Measurements from ENCODE around the gene RASSF4.

Gene RASSF4

GRCh38 chr10:44959247-44960087 is at the start of gene RASSF4:
TSS of gene RASSF4 (plus strand) at chr10:44959802. CDS start at chr10:44970203, 10,401 bp downstream.
- DNase-seq (ENCODE audit: low read depth in 2 of 3, low spot score in 2 of 3), result peak; percentile 77 to 81 (median 78)

- no peak for DNase-seq (ENCODE audit: low read depth in 2 of 3, low spot score in 2 of 3)
Measured at GRCh38 chr10:44909910-44910309, 49.7 kb upstream of the RASSF4 start.

GRCh38 chr10:44910602-44911001 is 49.0 kb upstream of the RASSF4 start:
- no peak for DNase-seq (ENCODE audit: low read depth in 2 of 3, low spot score in 2 of 3)

GRCh38 chr10:44911081-44911540 is 48.5 kb upstream of the RASSF4 start, which contains the start of gene TMEM72:
TSS of gene TMEM72 (plus strand) at chr10:44911337. CDS start at chr10:44911513, 176 bp downstream.
- DNase-seq (ENCODE audit: low read depth in 2 of 3, low spot score in 2 of 3), result no peak

- no peak for DNase-seq (ENCODE audit: low read depth in 2 of 3, low spot score in 2 of 3)
Measured at GRCh38 chr10:44911951-44912350, 47.7 kb upstream of the RASSF4 start.

- no peak for DNase-seq (ENCODE audit: low read depth in 2 of 3, low spot score in 2 of 3)
Measured at GRCh38 chr10:44913350-44914081, 46.1 kb upstream of the RASSF4 start.

- no peak for DNase-seq (ENCODE audit: low read depth in 2 of 3, low spot score in 2 of 3)
Measured at GRCh38 chr10:44914891-44915290, 44.7 kb upstream of the RASSF4 start.

GRCh38 chr10:44916429-44916828 is 43.2 kb upstream of the RASSF4 start:
- no peak for DNase-seq (ENCODE audit: low read depth in 2 of 3, low spot score in 2 of 3)

- no peak for DNase-seq (ENCODE audit: low read depth in 2 of 3, low spot score in 2 of 3)
Measured at GRCh38 chr10:44917848-44918247, 41.8 kb upstream of the RASSF4 start.

- no peak for DNase-seq (ENCODE audit: low read depth in 2 of 3, low spot score in 2 of 3)
Measured at GRCh38 chr10:44920252-44920651, 39.4 kb upstream of the RASSF4 start.

GRCh38 chr10:44921061-44921460 is 38.5 kb upstream of the RASSF4 start:
- DNase-seq (ENCODE audit: low read depth in 2 of 3, low spot score in 2 of 3), result no peak

GRCh38 chr10:44921506-44921905 is 38.1 kb upstream of the RASSF4 start:
- DNase-seq (ENCODE audit: low read depth in 2 of 3, low spot score in 2 of 3), result no peak

- DNase-seq (ENCODE audit: low read depth in 2 of 3, low spot score in 2 of 3), result no peak
Measured at GRCh38 chr10:44922021-44922420, 37.6 kb upstream of the RASSF4 start.

GRCh38 chr10:44922796-44923545 is 36.6 kb upstream of the RASSF4 start:
- no peak for DNase-seq (ENCODE audit: low read depth in 2 of 3, low spot score in 2 of 3)

GRCh38 chr10:44923611-44924010 is 36.0 kb upstream of the RASSF4 start:
- DNase-seq (ENCODE audit: low read depth in 2 of 3, low spot score in 2 of 3), result no peak

GRCh38 chr10:44924261-44925040 is 35.2 kb upstream of the RASSF4 start:
- no peak for DNase-seq (ENCODE audit: low read depth in 2 of 3, low spot score in 2 of 3)

- DNase-seq (ENCODE audit: low read depth in 2 of 3, low spot score in 2 of 3), result no peak
Measured at GRCh38 chr10:44925224-44925623, 34.4 kb upstream of the RASSF4 start.

GRCh38 chr10:44925811-44926750 is 33.5 kb upstream of the RASSF4 start:
- DNase-seq (ENCODE audit: low read depth in 2 of 3, low spot score in 2 of 3), result no peak

- DNase-seq (ENCODE audit: low read depth in 2 of 3, low spot score in 2 of 3), result no peak
Measured at GRCh38 chr10:44926751-44927351, 32.8 kb upstream of the RASSF4 start.
